HepG2 (cell line): ENCODE data around the gene REEP6. TPM values are rescaled to one million over a fixed set of nuclear protein-coding genes. Genes with fewer than 3 reads are reported as not detected.
A peak's percentile ranks its signal among the peaks of the same experiment; 100 is the strongest.

Experiments used
- ATF6 ChIP-seq: sonication (generic); formaldehyde crosslinking; conservative IDR thresholded peaks from 2 replicates; pipeline ENCODE4 v1.4.0; 2020; ENCODE audit warnings: missing genetic modification reagents
- FOXJ3 ChIP-seq: sonication (generic); formaldehyde crosslinking; IDR thresholded peaks from 2 replicates; pipeline ENCODE4 v1.4.0; 2020; ENCODE audit warnings: missing genetic modification reagents, mild to moderate bottlenecking, borderline replicate concordance
- GFI1 ChIP-seq: sonication (generic); formaldehyde crosslinking; IDR thresholded peaks from 2 replicates; pipeline ENCODE4 v1.5.0; 2020; ENCODE audit warnings: missing genetic modification reagents, mild to moderate bottlenecking, borderline replicate concordance
- PAXIP1 ChIP-seq: sonication (generic); formaldehyde crosslinking; conservative IDR thresholded peaks from 2 replicates; pipeline ENCODE4 v1.4.0; 2020; ENCODE audit warnings: mild to moderate bottlenecking, missing genetic modification reagents, moderate library complexity
- ZFP91 ChIP-seq: sonication (generic); formaldehyde crosslinking; IDR thresholded peaks from 2 replicates; pipeline ENCODE4 v1.9.0; 2022; ENCODE audit warnings: missing genetic modification reagents, mild to moderate bottlenecking, borderline replicate concordance
- ZNF263 ChIP-seq: sonication (generic); formaldehyde crosslinking; IDR thresholded peaks from 2 replicates; pipeline ENCODE4 v1.4.0; 2020; ENCODE audit warnings: missing genetic modification reagents
- ZNF503 ChIP-seq: sonication (generic); formaldehyde crosslinking; IDR thresholded peaks from 2 replicates; pipeline ENCODE4 v1.4.0; 2020; ENCODE audit warnings: missing genetic modification reagents
- polyA plus RNA-seq, 8 experiments: library from polyadenylated mRNA; depleted of rRNA in 3 of 8; stranded (reverse) in 7 of 8; unstranded in 1 of 8; fragments of >200 nt; fragmentation: Illumina TruSeq in 4 of 8; extraction: Trizol in 4 of 8; gene quantifications; 2 replicates each; pipeline versions ENCODE4 v1.2.1 to v1.2.3, GENCODE V29; 2011 to 2016; ENCODE audit warnings: low read depth in 4 of 8, missing spikeins in 1 of 8, mixed read lengths in 1 of 8; ENCODE audit not compliant: insufficient read depth in 1 of 8
- total RNA-seq, 5 experiments: library from RNA; depleted of rRNA; stranded (reverse); fragments of >200 nt; fragmentation: Illumina TruSeq; extraction: Trizol; gene quantifications; 2 replicates each; pipeline ENCODE4 v1.2.3, GENCODE V29; 2016; ENCODE audit warnings: low read depth in 1 of 5
- TF ChIP-seq, protein P1 (sequence below): sonication (generic); formaldehyde crosslinking; IDR thresholded peaks from 2 replicates; pipeline ENCODE4 v1.4.0; 2020; ENCODE audit warnings: missing genetic modification reagents
- TF ChIP-seq, protein P2 (sequence below): sonication (generic); formaldehyde crosslinking; IDR thresholded peaks from 2 replicates; pipeline ENCODE4 v1.4.0; 2020; ENCODE audit warnings: missing genetic modification reagents

Gene REEP6
- total and polyA plus RNA-seq, 2 of the 13 experiments (the other 11 are each of a cell fraction or from before 2014, with no cell fraction given): 10.0 to 28.8 TPM

DNA sequence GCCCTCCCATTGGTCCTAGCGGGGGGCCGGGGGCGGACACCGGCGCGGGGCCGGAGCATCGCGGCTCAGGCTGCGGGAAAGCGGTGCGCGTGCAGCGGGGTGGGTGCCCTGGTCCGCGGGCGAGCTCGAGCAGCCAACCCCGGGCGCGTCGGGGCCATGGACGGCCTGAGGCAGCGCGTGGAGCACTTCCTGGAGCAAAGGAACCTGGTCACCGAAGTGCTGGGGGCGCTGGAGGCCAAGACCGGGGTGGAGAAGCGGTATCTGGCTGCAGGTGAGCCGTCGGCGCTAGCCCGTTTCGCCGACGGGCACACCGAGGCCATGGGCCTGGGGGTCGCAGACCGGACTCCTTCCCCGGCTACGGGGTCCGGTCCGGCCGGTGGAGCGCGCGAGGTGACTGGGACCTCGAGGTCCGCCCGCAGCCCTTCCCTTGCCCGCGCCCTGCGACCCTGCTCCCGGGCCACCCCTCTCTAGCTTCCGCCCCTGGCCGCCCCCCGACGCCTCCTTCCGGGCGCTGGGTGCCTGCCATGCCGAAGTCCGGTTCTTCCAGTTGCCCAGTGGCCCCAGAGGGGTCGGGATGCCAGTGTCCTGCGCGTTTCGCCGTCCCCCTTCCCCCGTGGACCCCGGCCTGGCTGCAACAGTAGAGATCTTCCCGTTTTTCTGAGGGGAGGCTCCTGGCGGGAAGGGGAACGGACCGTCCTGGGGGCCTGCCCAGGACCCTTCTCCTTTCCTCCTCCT is at the start of gene REEP6 (continued):
- TF ChIP-seq PAXIP1 (peak; percentile 10; the same call in 1 of the 2 replicates), ZFP91 (CRISPR knock-in tag) (peak; percentile 60; the same call in 1 of the 2 replicates), ATF6 (CRISPR knock-in tag) (no peak), FOXJ3 (CRISPR knock-in tag) (no peak; the same call in 1 of the 2 replicates), ZNF263 (peak; percentile 75), ZNF503 (CRISPR knock-in tag) (peak; percentile 77), GFI1 (CRISPR knock-in tag) (peak; percentile 56; the same call in 1 of the 2 replicates)
- TF ChIP-seq, protein P1, sequence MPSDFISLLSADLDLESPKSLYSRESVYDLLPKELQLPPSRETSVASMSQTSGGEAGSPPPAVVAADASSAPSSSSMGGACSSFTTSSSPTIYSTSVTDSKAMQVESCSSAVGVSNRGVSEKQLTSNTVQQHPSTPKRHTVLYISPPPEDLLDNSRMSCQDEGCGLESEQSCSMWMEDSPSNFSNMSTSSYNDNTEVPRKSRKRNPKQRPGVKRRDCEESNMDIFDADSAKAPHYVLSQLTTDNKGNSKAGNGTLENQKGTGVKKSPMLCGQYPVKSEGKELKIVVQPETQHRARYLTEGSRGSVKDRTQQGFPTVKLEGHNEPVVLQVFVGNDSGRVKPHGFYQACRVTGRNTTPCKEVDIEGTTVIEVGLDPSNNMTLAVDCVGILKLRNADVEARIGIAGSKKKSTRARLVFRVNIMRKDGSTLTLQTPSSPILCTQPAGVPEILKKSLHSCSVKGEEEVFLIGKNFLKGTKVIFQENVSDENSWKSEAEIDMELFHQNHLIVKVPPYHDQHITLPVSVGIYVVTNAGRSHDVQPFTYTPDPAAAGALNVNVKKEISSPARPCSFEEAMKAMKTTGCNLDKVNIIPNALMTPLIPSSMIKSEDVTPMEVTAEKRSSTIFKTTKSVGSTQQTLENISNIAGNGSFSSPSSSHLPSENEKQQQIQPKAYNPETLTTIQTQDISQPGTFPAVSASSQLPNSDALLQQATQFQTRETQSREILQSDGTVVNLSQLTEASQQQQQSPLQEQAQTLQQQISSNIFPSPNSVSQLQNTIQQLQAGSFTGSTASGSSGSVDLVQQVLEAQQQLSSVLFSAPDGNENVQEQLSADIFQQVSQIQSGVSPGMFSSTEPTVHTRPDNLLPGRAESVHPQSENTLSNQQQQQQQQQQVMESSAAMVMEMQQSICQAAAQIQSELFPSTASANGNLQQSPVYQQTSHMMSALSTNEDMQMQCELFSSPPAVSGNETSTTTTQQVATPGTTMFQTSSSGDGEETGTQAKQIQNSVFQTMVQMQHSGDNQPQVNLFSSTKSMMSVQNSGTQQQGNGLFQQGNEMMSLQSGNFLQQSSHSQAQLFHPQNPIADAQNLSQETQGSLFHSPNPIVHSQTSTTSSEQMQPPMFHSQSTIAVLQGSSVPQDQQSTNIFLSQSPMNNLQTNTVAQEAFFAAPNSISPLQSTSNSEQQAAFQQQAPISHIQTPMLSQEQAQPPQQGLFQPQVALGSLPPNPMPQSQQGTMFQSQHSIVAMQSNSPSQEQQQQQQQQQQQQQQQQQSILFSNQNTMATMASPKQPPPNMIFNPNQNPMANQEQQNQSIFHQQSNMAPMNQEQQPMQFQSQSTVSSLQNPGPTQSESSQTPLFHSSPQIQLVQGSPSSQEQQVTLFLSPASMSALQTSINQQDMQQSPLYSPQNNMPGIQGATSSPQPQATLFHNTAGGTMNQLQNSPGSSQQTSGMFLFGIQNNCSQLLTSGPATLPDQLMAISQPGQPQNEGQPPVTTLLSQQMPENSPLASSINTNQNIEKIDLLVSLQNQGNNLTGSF (CRISPR knock-in tag): peak; percentile 48; the same call in 1 of the 2 replicates
- TF ChIP-seq, protein P2, sequence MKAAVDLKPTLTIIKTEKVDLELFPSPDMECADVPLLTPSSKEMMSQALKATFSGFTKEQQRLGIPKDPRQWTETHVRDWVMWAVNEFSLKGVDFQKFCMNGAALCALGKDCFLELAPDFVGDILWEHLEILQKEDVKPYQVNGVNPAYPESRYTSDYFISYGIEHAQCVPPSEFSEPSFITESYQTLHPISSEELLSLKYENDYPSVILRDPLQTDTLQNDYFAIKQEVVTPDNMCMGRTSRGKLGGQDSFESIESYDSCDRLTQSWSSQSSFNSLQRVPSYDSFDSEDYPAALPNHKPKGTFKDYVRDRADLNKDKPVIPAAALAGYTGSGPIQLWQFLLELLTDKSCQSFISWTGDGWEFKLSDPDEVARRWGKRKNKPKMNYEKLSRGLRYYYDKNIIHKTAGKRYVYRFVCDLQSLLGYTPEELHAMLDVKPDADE: peak; percentile 95; the same call in 1 of the 2 replicates
